GM23248 (cell line): ENCODE data around the gene PELI2. TPM values are rescaled to one million over a fixed set of nuclear protein-coding genes. Genes with fewer than 3 reads are reported as not detected.

ENCODE experiments used
- DNase-seq: peaks from one replicate; pipeline ENCODE4 v3.0.0-alpha.2; 2015
- H2AFZ ChIP-seq: fragments of 200-600 bp; sonication (generic); 2 replicates; pipeline ENCODE4 v1.6.1; 2016; ENCODE audit warnings: antibody characterized with exemption
- H3F3A ChIP-seq: fragments of 200-600 bp; sonication (generic); 2 replicates; pipeline ENCODE4 v1.6.1; 2016; ENCODE audit warnings: mild to moderate bottlenecking, antibody characterized with exemption, mixed run types; ENCODE audit not compliant: insufficient read depth
- H3K27ac ChIP-seq: fragments of 200-600 bp; sonication (generic); 2 replicates; pipeline ENCODE4 v1.5.1; 2016; ENCODE audit warnings: mild to moderate bottlenecking
- H3K27me3 ChIP-seq: fragments of 200-600 bp; sonication (generic); replicated peaks from 2 replicates; pipeline ENCODE4 v1.6.1; 2016; ENCODE audit warnings: mild to moderate bottlenecking; ENCODE audit not compliant: insufficient read depth
- H3K36me3 ChIP-seq: fragments of 200-600 bp; sonication (generic); 2 replicates; pipeline ENCODE4 v1.6.1; 2016; ENCODE audit warnings: low read depth, mild to moderate bottlenecking
- H3K4me1 ChIP-seq: fragments of 200-600 bp; sonication (generic); 2 replicates; pipeline ENCODE4 v1.6.1; 2016; ENCODE audit warnings: mild to moderate bottlenecking; ENCODE audit not compliant: insufficient read depth
- H3K4me2 ChIP-seq: fragments of 200-600 bp; sonication (generic); one replicate; pipeline ENCODE4 v1.6.1; 2016; ENCODE audit warnings: mild to moderate bottlenecking; ENCODE audit not compliant: unreplicated experiment
- H3K4me3 ChIP-seq: fragments of 200-600 bp; sonication (generic); 2 replicates; pipeline ENCODE4 v1.5.1; 2016; ENCODE audit warnings: mild to moderate bottlenecking
- H3K79me2 ChIP-seq: fragments of 200-600 bp; sonication (generic); 2 replicates; pipeline ENCODE4 v1.6.1; 2016; ENCODE audit warnings: mild to moderate bottlenecking; ENCODE audit not compliant: insufficient read depth
- H3K9ac ChIP-seq: fragments of 200-600 bp; sonication (generic); 2 replicates; pipeline ENCODE4 v1.6.1; 2016; ENCODE audit warnings: mild to moderate bottlenecking
- H3K9me2 ChIP-seq: fragments of 200-600 bp; sonication (generic); 2 replicates; pipeline ENCODE4 v1.6.1; 2016; ENCODE audit warnings: mixed run types, mild to moderate bottlenecking, moderate library complexity; ENCODE audit not compliant: insufficient read depth
- H3K9me3 ChIP-seq: fragments of 200-600 bp; sonication (generic); one replicate; pipeline ENCODE4 v1.6.1; 2017; ENCODE audit warnings: low read depth
- H4K20me1 ChIP-seq: fragments of 200-600 bp; sonication (generic); 2 replicates; pipeline ENCODE4 v1.6.0; 2016; ENCODE audit not compliant: insufficient read depth
- EZH2 ChIP-seq: fragments of 200-600 bp; sonication (generic); IDR thresholded peaks from 2 replicates; pipeline ENCODE4 v1.6.1; 2018; ENCODE audit warnings: antibody characterized with exemption, mild to moderate bottlenecking; ENCODE audit not compliant: insufficient read depth, poor library complexity, severe bottlenecking
- EZH2phosphoT487 ChIP-seq: fragments of 200-600 bp; sonication (generic); IDR thresholded peaks from 2 replicates; pipeline ENCODE4 v1.6.1; 2018; ENCODE audit warnings: antibody characterized with exemption, moderate library complexity, mild to moderate bottlenecking, low read depth; ENCODE audit not compliant: insufficient read depth
- WGBS, 2 experiments: methylation state at CpG; one replicate each; pipeline ENCODE4 v1.1.6; 2015 to 2017; ENCODE audit warnings: low lambda C conversion rate in 2 of 2, low coverage in 1 of 2; ENCODE audit errors: missing lambda C conversion rate in 2 of 2; 5-methylcytosine and 5-hydroxymethylcytosine counted together
- in situ Hi-C: fragments of 300-500 bp; cut with MboI; formaldehyde crosslinking; loops from 2 replicates; pipeline ENCODE4 v1.15.0; 2020
- polyA plus RNA-seq: library from polyadenylated mRNA; unstranded; fragments of >200 nt; fragmentation: Nextera tagmentation; extraction: Ambion mirVana; gene quantifications from 2 replicates; pipeline ENCODE4 v1.2.1, GENCODE V29; 2016
- total RNA-seq: library from RNA; depleted of rRNA; stranded (reverse); fragments of >200 nt; shearing (Covaris generic); gene quantifications from 2 replicates; pipeline ENCODE4 v1.2.3, GENCODE V29; 2014

Gene PELI2
- total and polyA plus RNA-seq, 2 experiments from 2014 or later, result 1.2 to 1.3 TPM

- in situ Hi-C loops, result no loop called here
- H3K9ac ChIP-seq, result no peak overlapping the region
- peaks cover 16% of the 10 kb centered on the region for H3K4me1 ChIP-seq
- WGBS, 2 experiments, result 51 to 57% methylated on average over 1 of the region's 1 CpG
- no peak overlapping the region for H3K4me3 ChIP-seq
- no peak overlapping the region for H3K4me2 ChIP-seq
- no peaks in the 10 kb centered on the region for H3K79me2 ChIP-seq
- TF ChIP-seq EZH2phosphoT487 (no peak), EZH2 (no peak)
- no peaks in the 10 kb centered on the region for H3K27me3 ChIP-seq
- H4K20me1 ChIP-seq, result no peaks in the 10 kb centered on the region
- no peak overlapping the region for H3K27ac ChIP-seq
- H3K9me2 ChIP-seq, result no peaks in the 10 kb centered on the region
- H3F3A ChIP-seq, result peaks cover 6% of the 10 kb centered on the region
- no peak for DNase-seq
- H3K36me3 ChIP-seq, result no peaks in the 10 kb centered on the region
- no peaks in the 10 kb centered on the region for H3K9me3 ChIP-seq
- no peak overlapping the region for H2AFZ ChIP-seq
Observed at GRCh38 chr14:56278383-56278782, 160.2 kb downstream of the PELI2 start.

GRCh38 chr14:56280843-56281242 lies 162.6 kb downstream of the PELI2 start:
- Histone ChIP-seq H4K20me1 (no peaks in the 10 kb centered on the region), H3K4me1 (no peaks in the 10 kb centered on the region), H3K36me3 (no peaks in the 10 kb centered on the region), H3K4me2 (no peak overlapping the region), H3K9me3 (no peaks in the 10 kb centered on the region), H3K9ac (no peak overlapping the region), H3K9me2 (no peaks in the 10 kb centered on the region), H3K27me3 (no peaks in the 10 kb centered on the region), H2AFZ (no peak overlapping the region), H3K79me2 (no peaks in the 10 kb centered on the region), H3K4me3 (no peak overlapping the region), H3K27ac (no peak overlapping the region), H3F3A (no peaks in the 10 kb centered on the region)
- in situ Hi-C loops, result no loop called here
- no peak for DNase-seq
- TF ChIP-seq EZH2 (no peak), EZH2phosphoT487 (no peak)
- WGBS, 2 experiments, result 94 to 100% methylated on average over 2 of the region's 2 CpGs

GRCh38 chr14:56282179-56282578 lies 164.0 kb downstream of the PELI2 start:
- no peak overlapping the region for H3K4me3 ChIP-seq
- no peaks in the 10 kb centered on the region for H3K9me2 ChIP-seq
- no peak for TF ChIP-seq EZH2phosphoT487
- no peak for TF ChIP-seq EZH2
- DNase-seq, result no peak
- no peaks in the 10 kb centered on the region for H3K27me3 ChIP-seq
- WGBS, 2 experiments, result 99 to 100% methylated on average over 2 of the region's 2 CpGs
- H3K4me2 ChIP-seq, result no peak overlapping the region
- H3F3A ChIP-seq, result no peaks in the 10 kb centered on the region
- no peak overlapping the region for H2AFZ ChIP-seq
- H3K9me3 ChIP-seq, result no peaks in the 10 kb centered on the region
- H3K79me2 ChIP-seq, result no peaks in the 10 kb centered on the region
- no peaks in the 10 kb centered on the region for H3K4me1 ChIP-seq
- H3K36me3 ChIP-seq, result no peaks in the 10 kb centered on the region
- in situ Hi-C loops, result no loop called here
- H3K9ac ChIP-seq, result no peak overlapping the region
- no peak overlapping the region for H3K27ac ChIP-seq
- H4K20me1 ChIP-seq, result no peaks in the 10 kb centered on the region

- in situ Hi-C loops, result no loop called here
Observed at GRCh38 chr14:56284641-56285040, 166.4 kb downstream of the PELI2 start.

GRCh38 chr14:56289155-56289554 lies 170.9 kb downstream of the PELI2 start:
- in situ Hi-C loops, result no loop called here
- WGBS, 2 experiments, result 70 to 71% methylated on average over 2 of the region's 2 CpGs
- no peak for DNase-seq
- Histone ChIP-seq H3F3A (no peaks in the 10 kb centered on the region), H3K27me3 (no peaks in the 10 kb centered on the region), H4K20me1 (no peaks in the 10 kb centered on the region), H3K9me3 (no peaks in the 10 kb centered on the region), H2AFZ (no peak overlapping the region), H3K9me2 (no peaks in the 10 kb centered on the region), H3K36me3 (no peaks in the 10 kb centered on the region), H3K4me3 (no peak overlapping the region), H3K27ac (no peak overlapping the region), H3K4me2 (no peak overlapping the region), H3K9ac (no peak overlapping the region), H3K4me1 (no peaks in the 10 kb centered on the region), H3K79me2 (no peaks in the 10 kb centered on the region)
- TF ChIP-seq EZH2phosphoT487 (no peak), EZH2 (no peak)

More at GRCh38 chr14:56284641-56285040, 166.4 kb downstream of the PELI2 start:
- no peaks in the 10 kb centered on the region for H4K20me1 ChIP-seq
- H3K27ac ChIP-seq, result no peak overlapping the region
- H3K4me1 ChIP-seq, result no peaks in the 10 kb centered on the region
- H3K79me2 ChIP-seq, result no peaks in the 10 kb centered on the region
- H3K4me2 ChIP-seq, result no peak overlapping the region
- TF ChIP-seq EZH2phosphoT487 (no peak), EZH2 (no peak)
- H3K9me2 ChIP-seq, result no peaks in the 10 kb centered on the region
- H3K27me3 ChIP-seq, result no peaks in the 10 kb centered on the region
- H3K9ac ChIP-seq, result no peak overlapping the region
- 90 to 100% methylated on average over 1 of the region's 1 CpG for WGBS, 2 experiments
- H2AFZ ChIP-seq, result no peak overlapping the region
- no peaks in the 10 kb centered on the region for H3K9me3 ChIP-seq
- no peak for DNase-seq
- H3K36me3 ChIP-seq, result no peaks in the 10 kb centered on the region
- H3K4me3 ChIP-seq, result no peak overlapping the region
- H3F3A ChIP-seq, result no peaks in the 10 kb centered on the region
